NCI-H524 (cell line): Measurements from ENCODE around the gene BCKDK.

ENCODE experiments used
- DNase-seq, 2 experiments: peaks; one replicate each; lab custom pipeline; 2025; lab: John Stamatoyannopoulos, UW

The BCKDK gene

GRCh38 chr16:31108035-31108793 is at the start of gene BCKDK:
Gene BCKDK (plus strand): TSS chr16:31108386. CDS start chr16:31109224, 838 bp downstream.
- DNase-seq, result peak; percentile 66 to 90

- no peak for DNase-seq
Measured at GRCh38 chr16:31061126-31061812, 46.9 kb upstream of the BCKDK start.

- DNase-seq, result no peak
Measured at GRCh38 chr16:31061813-31062440, 46.3 kb upstream of the BCKDK start.

- no peak for DNase-seq
Measured at GRCh38 chr16:31063495-31063842, 44.7 kb upstream of the BCKDK start.

- DNase-seq, result no peak
Measured at GRCh38 chr16:31063843-31064611, 44.2 kb upstream of the BCKDK start.

- peak; percentile 99 to 100 for DNase-seq
Measured at GRCh38 chr16:31064882-31065461, 43.2 kb upstream of the BCKDK start.

- no peak for DNase-seq
Measured at GRCh38 chr16:31067342-31067741, 40.8 kb upstream of the BCKDK start.

- peak in 1 of 2 experiments; percentile 23 for DNase-seq
Measured at GRCh38 chr16:31071861-31072260, 36.3 kb upstream of the BCKDK start.

GRCh38 chr16:31072540-31073141 is 35.5 kb upstream of the BCKDK start:
- no peak for DNase-seq

GRCh38 chr16:31073142-31073969 is 34.8 kb upstream of the BCKDK start:
- peak; percentile 76 to 89 for DNase-seq

- DNase-seq, result peak; percentile 98 to 100
Measured at GRCh38 chr16:31073970-31074813, 34.0 kb upstream of the BCKDK start, which contains the start of the genes ZNF646 and ZNF668. Gene ZNF646 (plus strand): TSS chr16:31074422. CDS start chr16:31076325, 1,903 bp downstream. Gene ZNF668 (minus strand): TSS chr16:31074240. CDS start chr16:31064459, 9,781 bp downstream.

- DNase-seq, result no peak
Measured at GRCh38 chr16:31074814-31075183, 33.4 kb upstream of the BCKDK start.

GRCh38 chr16:31076319-31076718 is 31.9 kb upstream of the BCKDK start:
- DNase-seq, result no peak

- no peak for DNase-seq
Measured at GRCh38 chr16:31077024-31077423, 31.2 kb upstream of the BCKDK start.

- DNase-seq, result no peak
Measured at GRCh38 chr16:31077592-31078396, 30.4 kb upstream of the BCKDK start.

- no peak for DNase-seq
Measured at GRCh38 chr16:31078597-31079341, 29.4 kb upstream of the BCKDK start.

GRCh38 chr16:31079342-31079944 is 28.7 kb upstream of the BCKDK start:
- no peak for DNase-seq
